GM12874 (cell line): ENCODE measurements around the gene ACSS2.
A peak's percentile ranks its signal among the peaks of the same experiment; 100 is the strongest.

ENCODE experiments used
- TF ChIP-seq, protein P1 (sequence below): IDR thresholded peaks from 2 replicates; pipeline ENCODE4 v1.5.1; 2011; ENCODE audit warnings: low read depth, mild to moderate bottlenecking, control low read depth, low read length, moderate library complexity; ENCODE audit not compliant: insufficient read depth

ACSS2 gene

DNA sequence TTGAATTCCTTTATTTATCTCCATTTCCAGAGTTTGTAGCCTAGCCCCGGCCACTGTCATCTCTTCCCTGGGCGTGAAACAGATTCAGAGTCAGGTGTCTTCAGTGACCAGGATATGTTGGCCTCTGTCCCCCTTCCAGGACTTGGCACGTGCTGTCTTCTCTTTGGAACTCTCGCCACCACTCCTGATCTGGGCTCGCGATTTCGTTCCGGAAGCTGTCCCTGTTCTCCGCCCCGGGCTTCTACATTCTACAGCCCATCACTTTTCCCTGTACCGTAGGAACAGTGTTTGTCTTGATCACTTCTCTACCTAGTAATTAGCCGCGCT lies 78.5 kb downstream of the ACSS2 start:
- TF ChIP-seq, protein P1, sequence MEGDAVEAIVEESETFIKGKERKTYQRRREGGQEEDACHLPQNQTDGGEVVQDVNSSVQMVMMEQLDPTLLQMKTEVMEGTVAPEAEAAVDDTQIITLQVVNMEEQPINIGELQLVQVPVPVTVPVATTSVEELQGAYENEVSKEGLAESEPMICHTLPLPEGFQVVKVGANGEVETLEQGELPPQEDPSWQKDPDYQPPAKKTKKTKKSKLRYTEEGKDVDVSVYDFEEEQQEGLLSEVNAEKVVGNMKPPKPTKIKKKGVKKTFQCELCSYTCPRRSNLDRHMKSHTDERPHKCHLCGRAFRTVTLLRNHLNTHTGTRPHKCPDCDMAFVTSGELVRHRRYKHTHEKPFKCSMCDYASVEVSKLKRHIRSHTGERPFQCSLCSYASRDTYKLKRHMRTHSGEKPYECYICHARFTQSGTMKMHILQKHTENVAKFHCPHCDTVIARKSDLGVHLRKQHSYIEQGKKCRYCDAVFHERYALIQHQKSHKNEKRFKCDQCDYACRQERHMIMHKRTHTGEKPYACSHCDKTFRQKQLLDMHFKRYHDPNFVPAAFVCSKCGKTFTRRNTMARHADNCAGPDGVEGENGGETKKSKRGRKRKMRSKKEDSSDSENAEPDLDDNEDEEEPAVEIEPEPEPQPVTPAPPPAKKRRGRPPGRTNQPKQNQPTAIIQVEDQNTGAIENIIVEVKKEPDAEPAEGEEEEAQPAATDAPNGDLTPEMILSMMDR: no peak

DNA sequence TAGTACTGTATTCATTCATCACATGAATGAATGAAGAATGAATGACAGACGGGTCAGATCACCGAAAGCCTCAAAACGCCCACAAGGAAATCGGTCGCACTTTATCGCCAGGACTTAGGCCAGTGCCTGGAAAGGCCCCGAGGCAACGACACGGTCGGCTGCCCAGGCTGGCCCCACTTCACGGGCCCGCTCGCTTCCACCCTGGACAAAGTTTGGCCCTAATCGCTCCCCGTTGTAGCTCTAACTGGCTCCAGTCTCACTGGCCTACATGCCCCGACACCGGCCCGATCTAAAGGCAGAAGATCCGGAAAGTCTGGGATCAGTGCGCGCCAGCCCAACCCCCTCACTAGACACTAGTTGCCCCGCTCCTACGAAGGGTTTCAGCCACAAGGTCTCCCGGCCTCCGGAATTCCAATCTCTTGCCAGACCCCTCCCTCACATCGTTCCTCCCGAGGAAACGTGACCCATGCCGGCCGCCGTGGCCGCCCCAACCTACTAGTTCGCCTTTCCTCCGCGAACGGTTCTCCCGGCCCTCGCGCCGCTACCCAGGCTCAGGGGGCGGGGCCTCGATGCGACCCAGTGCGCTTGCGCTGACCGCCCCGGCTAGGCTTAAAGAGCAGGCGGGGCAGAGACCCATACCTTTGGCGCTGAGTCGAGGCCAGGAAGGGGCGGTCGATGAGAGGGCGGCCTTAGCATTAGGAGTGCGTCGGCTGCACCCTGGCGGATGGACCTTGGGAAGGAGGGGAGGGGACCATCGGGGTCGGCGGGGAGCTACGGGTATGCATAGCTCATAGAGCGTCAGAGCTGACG lies 79.0 kb downstream of the ACSS2 start, which contains the start of the genes GSS and MYH7B:
Gene GSS (minus strand): TSS at position 576 of the 810 bp plus-strand sequence. CDS start 3,954 bp downstream, outside the sequence.
Gene MYH7B (plus strand): TSS at position 638 of the 810 bp plus-strand sequence. CDS start 22,138 bp downstream, outside the sequence.
- TF ChIP-seq, protein P1: peak; percentile 45

DNA sequence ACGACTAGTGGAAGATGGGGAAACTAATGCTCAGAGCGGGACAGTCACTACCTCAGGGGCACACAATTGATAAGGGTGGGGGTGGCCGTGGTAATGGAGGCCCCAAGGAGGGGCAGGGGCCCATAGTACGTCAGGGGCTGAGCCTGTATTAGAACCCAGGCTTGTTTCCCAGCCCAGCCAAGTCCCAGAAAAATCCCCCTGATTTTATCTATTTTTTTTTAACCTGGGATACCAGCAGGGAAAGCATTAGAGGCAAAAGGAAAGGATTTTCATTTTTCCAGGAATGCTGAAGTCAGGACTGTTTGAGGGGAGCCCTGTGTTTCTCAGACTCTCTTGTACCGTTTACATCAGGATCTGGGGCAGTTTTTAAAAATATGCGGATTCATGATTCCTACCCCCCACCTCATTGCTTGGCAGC lies 79.6 kb downstream of the ACSS2 start:
- TF ChIP-seq, protein P1: no peak

DNA sequence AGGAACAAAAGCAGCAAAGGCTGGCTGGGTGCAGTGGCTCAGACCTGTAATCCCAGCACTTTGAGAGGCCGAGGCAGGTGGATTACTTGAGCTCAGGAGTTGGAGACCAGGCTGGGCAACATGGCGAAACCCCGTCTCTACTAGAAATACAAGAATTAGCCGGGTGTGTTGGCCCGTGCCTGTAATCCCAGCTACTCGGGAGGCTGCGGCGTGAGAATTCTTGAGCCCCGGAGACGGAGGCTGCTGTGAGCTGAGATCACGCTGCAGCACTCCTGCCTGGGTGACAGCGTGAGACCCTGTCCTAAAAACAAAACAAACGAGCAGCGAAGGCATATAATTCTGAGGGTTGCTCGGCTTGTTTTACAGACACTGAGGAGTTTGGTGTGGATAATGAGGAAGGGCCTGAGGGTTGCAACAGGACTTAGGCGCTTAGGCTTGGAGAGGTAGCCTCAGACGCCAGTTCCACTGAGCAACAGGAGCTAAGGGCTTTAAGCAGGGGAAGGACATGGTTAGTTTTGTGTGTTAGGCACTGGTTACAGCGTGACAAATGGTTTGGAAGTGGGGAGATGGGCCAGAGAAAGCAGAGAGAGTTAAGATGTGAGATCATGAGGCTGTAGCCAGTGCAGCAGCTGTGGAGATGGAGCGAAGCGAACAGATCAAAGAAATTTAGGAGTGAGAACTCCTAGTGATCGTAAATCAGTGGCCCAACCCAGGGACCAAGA lies 80.5 kb downstream of the ACSS2 start:
- TF ChIP-seq, protein P1: no peak

DNA sequence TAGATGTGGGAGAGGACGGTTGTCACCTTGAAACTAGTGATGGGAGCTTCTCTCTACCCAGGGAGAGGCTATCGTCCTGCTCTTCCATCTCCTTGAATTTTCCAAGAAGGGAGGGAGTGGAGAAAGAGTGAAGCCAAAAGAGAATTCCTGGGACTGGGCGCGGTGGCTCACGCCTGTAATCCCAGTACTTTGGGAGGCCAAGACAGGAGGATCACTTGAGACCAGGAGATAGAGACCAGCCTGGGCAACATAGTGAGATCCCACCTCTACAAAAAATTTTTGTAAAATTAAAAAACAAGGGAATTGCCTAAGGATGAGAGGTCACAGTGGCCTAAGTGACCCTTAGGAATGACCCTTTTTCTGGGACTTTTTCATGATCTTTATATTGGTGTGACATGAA lies 88.1 kb downstream of the ACSS2 start:
- TF ChIP-seq, protein P1: no peak

DNA sequence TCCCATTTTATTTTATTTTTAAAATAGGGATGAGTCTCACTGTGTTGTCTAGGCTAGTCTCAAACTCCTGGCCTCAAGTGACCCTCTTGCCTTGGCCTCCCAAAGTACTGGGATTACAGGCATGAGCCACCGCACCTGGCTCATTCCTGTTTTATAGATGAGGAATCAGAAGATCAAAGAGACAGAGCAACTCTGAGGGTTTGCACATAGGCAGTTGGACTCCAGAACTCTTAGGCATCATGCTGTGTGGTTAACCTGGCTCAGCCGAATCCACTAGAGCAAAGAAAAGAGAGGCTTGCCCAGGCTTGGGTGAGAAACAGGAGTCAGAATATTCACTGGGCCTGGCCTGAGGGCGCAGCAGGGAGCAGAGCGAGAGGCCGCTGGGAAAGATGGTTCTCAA lies 88.6 kb downstream of the ACSS2 start:
- TF ChIP-seq, protein P1: no peak

DNA sequence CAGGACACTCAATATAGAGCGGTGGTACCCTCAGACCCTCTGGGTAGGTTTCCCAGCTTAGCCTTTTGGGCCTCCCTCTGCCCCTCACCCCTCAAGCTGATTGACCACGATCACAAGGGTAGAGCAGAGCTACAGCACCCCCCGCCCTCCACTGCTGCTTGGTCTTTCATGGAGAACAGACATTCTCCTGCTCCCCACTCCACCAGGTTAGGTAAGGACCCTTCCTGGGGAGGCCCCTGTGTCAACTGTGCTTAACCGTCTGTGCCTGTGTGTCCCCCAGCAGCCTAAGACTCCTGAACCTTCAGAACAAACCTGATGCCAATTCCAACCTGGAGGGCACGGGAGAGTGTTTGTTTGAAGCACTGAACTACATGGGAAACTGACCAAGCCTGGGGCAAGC lies 91.0 kb downstream of the ACSS2 start:
- TF ChIP-seq, protein P1: no peak
